Ovary (tissue), 9 donors: ENCODE data around the gene HECTD3. TPM values are rescaled to one million over a fixed set of nuclear protein-coding genes. Genes with fewer than 3 reads are reported as not detected.

Source experiments
- DNase-seq, 5 donors: peaks; one replicate each; pipeline ENCODE4 v3.0.0-alpha.2; 2019 to 2020
- H3K27ac ChIP-seq, 2 donors: fragments of 200-600 bp; one replicate each; pipeline versions ENCODE4 v1.5.1 to v1.8.0; 2019 to 2022
- H3K27me3 ChIP-seq: fragments of 200-600 bp; one replicate; pipeline ENCODE4 v1.8.0; 2022
- H3K36me3 ChIP-seq: fragments of 200-600 bp; sonication (generic); one replicate; pipeline ENCODE4 v1.5.1; 2019
- H3K4me1 ChIP-seq: one replicate; pipeline ENCODE4 v1.8.1; 2013; ENCODE audit warnings: mild to moderate bottlenecking, moderate library complexity; ENCODE audit not compliant: insufficient read depth
- H3K4me3 ChIP-seq: fragments of 200-600 bp; sonication (generic); one replicate; pipeline ENCODE4 v1.5.1; 2017
- H3K9me3 ChIP-seq, 2 donors: fragments of 200-600 bp in 1 of 2; sonication (generic) in 1 of 2; one replicate each; pipeline versions ENCODE4 v1.5.1 to v1.8.1; 2013 to 2019; ENCODE audit warnings: mild to moderate bottlenecking in 1 of 2, moderate library complexity in 1 of 2
- CTCF ChIP-seq, 3 donors: fragments of 450-650 bp in 2 of 3; fragments of 200-600 bp in 1 of 3; IDR thresholded peaks; one replicate each; pipeline versions ENCODE4 v1.5.1 to v1.8.0; 2016 to 2022; ENCODE audit warnings: antibody characterized with exemption in 3 of 3, mild to moderate bottlenecking in 1 of 3
- EP300 ChIP-seq: sonication (generic); formaldehyde crosslinking; IDR thresholded peaks from one replicate; pipeline ENCODE4 v1.6.1; 2017; ENCODE audit warnings: antibody characterized with exemption
- POLR2A ChIP-seq: fragments of 450-650 bp; IDR thresholded peaks from one replicate; pipeline ENCODE4 v1.6.1; 2017; ENCODE audit warnings: antibody characterized with exemption, mild to moderate bottlenecking, moderate library complexity
- WGBS, 3 donors: extraction: QIAGEN DNeasy Blood & Tissue Kit in 1 of 3; methylation state at CpG; one replicate each; pipeline versions ENCODE4 v1.1.5 to v1.1.7; 2013 to 2017; 5-methylcytosine and 5-hydroxymethylcytosine counted together
- intact Hi-C, 4 donors: fragments of 100-400 bp; cut with DNase I; formaldehyde crosslinking; loops; one replicate each; pipeline versions ENCODE4 v1.11.0 to v1.15.1; 2022 to 2023
- polyA plus RNA-seq, 2 donors: library from polyadenylated mRNA; stranded (reverse); fragments of 200-250 nt in 1 of 2; fragments of 350-450 nt in 1 of 2; fragmentation: Illumina TruSeq in 1 of 2; extraction: RNeasy Lipid Tissue Mini Kit (QIAGEN cat#74804) in 1 of 2; gene quantifications; one replicate each; pipeline ENCODE4 v1.2.3, GENCODE V29; 2013 to 2014
- total RNA-seq, 7 donors: library from RNA; depleted of rRNA in 2 of 7; stranded (reverse); fragments of >200 nt in 2 of 7; fragmentation: NEBNext Ultra II Directional in 3 of 7; extraction: Animal tissue kit (Norgen Biotek cat#: 25700) in 3 of 7; gene quantifications; one replicate each; pipeline versions ENCODE4 v1.1.0 to v1.2.4, GENCODE V29; 2016 to 2023
- donor health status: DM: no; HTN: no; CAD: no; lungs with moderate emphysema.
- donor health status: DM: no; HTN: no; CAD: no.
- donor health status: Bipolar disorder and iron deficiency.
- donor health status: DM: yes; HTN: yes; CAD: no.
- donor health status: DM: no; HTN: no; CAD: no.
- donor health status: DM: yes; HTN: yes; CAD: no.

Gene HECTD3
- total and polyA plus RNA-seq, 9 donors, result 20.9 to 46.0 (median 36.1) TPM

GRCh38 chr1:45013551-45014209, 2.6 kb upstream of the HECTD3 start:
- H3K9me3 ChIP-seq, result no peaks in the 10 kb centered on the region
- intact Hi-C loops, result loop anchor here (1.0 to 10.0 kb wide), 9 partner anchors 176 to 571 kb away; partner anchors contain the start of genes TESK2 (in 2 of the 4), BEST4 (in 1 of the 4) and NASP (in 1 of the 4)
- no peaks in the 10 kb centered on the region for H3K27me3 ChIP-seq
- no peak for TF ChIP-seq CTCF (IDR thresholded peaks at IDR 0.05)
- TF ChIP-seq EP300, result no peak
- TF ChIP-seq POLR2A, result no peak
- DNase-seq, result no peak
- no peaks in the 10 kb centered on the region for H3K36me3 ChIP-seq
- no peak overlapping the region for H3K4me3 ChIP-seq
- no peak overlapping the region for H3K27ac ChIP-seq
- H3K4me1 ChIP-seq, result peaks cover 14% of the 10 kb centered on the region
- 73 to 79% (median 75%) methylated on average over 12 of the region's 12 CpGs for WGBS, 3 donors

- WGBS, 3 donors, result 3 to 5% (median 3%) methylated on average over 17 to 21 of the region's 21 CpGs
- intact Hi-C loops, result loop anchor here (1.0 to 10.0 kb wide), 9 partner anchors 175 to 572 kb away; partner anchors contain the start of genes TESK2 (in 2 of the 4), BEST4 (in 1 of the 4) and NASP (in 1 of the 4)
- peak; percentile 69 to 87 (median 79) for DNase-seq
- Histone ChIP-seq H3K27ac (peak overlapping the region; percentile 48 to 71), H3K9me3 (no peaks in the 10 kb centered on the region), H3K27me3 (no peaks in the 10 kb centered on the region), H3K4me1 (peaks cover 14% of the 10 kb centered on the region), H3K4me3 (peak overlapping the region; percentile 82), H3K36me3 (no peaks in the 10 kb centered on the region)
- TF ChIP-seq CTCF (IDR thresholded peaks at IDR 0.05) (no peak), POLR2A (no peak), EP300 (no peak)
Measured at GRCh38 chr1:45012639-45013278, 1.6 kb upstream of the HECTD3 start.

- peaks cover 14% of the 10 kb centered on the region for H3K4me1 ChIP-seq
- H3K27me3 ChIP-seq, result no peaks in the 10 kb centered on the region
- intact Hi-C loops, result loop anchor here (2.0 to 10.0 kb wide), 8 partner anchors 175 to 573 kb away; partner anchors contain the start of genes TESK2 (in 2 of the 4), BEST4 (in 1 of the 4) and NASP (in 1 of the 4)
- TF ChIP-seq CTCF (IDR thresholded peaks at IDR 0.05) (no peak), EP300 (no peak), POLR2A (peak; percentile 25)
- peak; percentile 89 to 93 (median 90) for DNase-seq
- H3K4me3 ChIP-seq, result peak within 1 kb of the TSS; percentile 82
- H3K27ac ChIP-seq, result peak within 1 kb of the TSS; percentile 48 to 71
- no peaks in the 10 kb centered on the region for H3K9me3 ChIP-seq
- H3K36me3 ChIP-seq, result peaks cover 3% of the 10 kb centered on the region
- 0 to 1% (median 1%) methylated on average over 21 of the region's 21 CpGs for WGBS, 3 donors
Measured at GRCh38 chr1:45011837-45012638, 914 bp upstream of the HECTD3 start, which contains the start of gene UROD. TSS of gene UROD (plus strand) at chr1:45012254. CDS start at chr1:45012266, 12 bp downstream.
